GM23338 (cell line): Measurements from ENCODE around the gene PPARD. TPM values are rescaled to one million over a fixed set of nuclear protein-coding genes. Genes with fewer than 3 reads are reported as not detected.

Experiments used
- ATAC-seq: fragments of 200-7000 bp; cut with Tn5 transposase; 3 replicates; pipeline ENCODE4 v1.9.1; 2020
- DNase-seq: peaks from one replicate; pipeline ENCODE4 v3.0.0-alpha.2; 2015; ENCODE audit warnings: low spot score
- H2AFZ ChIP-seq: fragments of 200-600 bp; sonication (generic); 2 replicates; pipeline ENCODE4 v1.8.0; 2016; ENCODE audit warnings: antibody characterized with exemption, mild to moderate bottlenecking, moderate library complexity
- H3F3A ChIP-seq: fragments of 200-600 bp; sonication (generic); replicated peaks from 2 replicates; pipeline ENCODE4 v1.8.0; 2017; ENCODE audit warnings: antibody characterized with exemption, mixed run types, low read depth
- H3K27ac ChIP-seq: fragments of 200-600 bp; sonication (generic); 2 replicates; pipeline ENCODE4 v1.6.1; 2016; ENCODE audit warnings: low read depth
- H3K27me3 ChIP-seq: fragments of 200-600 bp; sonication (generic); 2 replicates; pipeline ENCODE4 v1.8.0; 2016; ENCODE audit warnings: mild to moderate bottlenecking, mixed run types, moderate library complexity; ENCODE audit not compliant: insufficient read depth
- H3K36me3 ChIP-seq: fragments of 200-600 bp; sonication (generic); 2 replicates; pipeline ENCODE4 v1.8.0; 2016; ENCODE audit warnings: mild to moderate bottlenecking; ENCODE audit not compliant: insufficient read depth
- H3K4me1 ChIP-seq: fragments of 200-600 bp; sonication (generic); 2 replicates; pipeline ENCODE4 v1.8.0; 2016; ENCODE audit warnings: mild to moderate bottlenecking, moderate library complexity; ENCODE audit not compliant: insufficient read depth
- H3K4me2 ChIP-seq: fragments of 200-600 bp; sonication (generic); 2 replicates; pipeline ENCODE4 v1.7.1; 2017; ENCODE audit warnings: mixed run types
- H3K4me3 ChIP-seq: fragments of 200-600 bp; sonication (generic); 2 replicates; pipeline ENCODE4 v1.6.1; 2016; ENCODE audit warnings: mixed run types
- H3K79me2 ChIP-seq: fragments of 200-600 bp; sonication (generic); replicated peaks from 2 replicates; pipeline ENCODE4 v1.8.0; 2017; ENCODE audit warnings: mild to moderate bottlenecking; ENCODE audit not compliant: insufficient read depth
- H3K9me2 ChIP-seq: fragments of 200-600 bp; sonication (generic); 2 replicates; pipeline ENCODE4 v1.8.0; 2017; ENCODE audit not compliant: insufficient read depth
- H4K20me1 ChIP-seq: fragments of 200-600 bp; sonication (generic); replicated peaks from 2 replicates; pipeline ENCODE4 v1.8.0; 2017; ENCODE audit warnings: mild to moderate bottlenecking; ENCODE audit not compliant: insufficient read depth
- H3K27ac Mint-ChIP-seq: 2 replicates; pipeline ENCODE4 v1.8.0; 2020; ENCODE audit warnings: inconsistent platforms, mild to moderate bottlenecking, moderate library complexity, mixed read lengths
- H3K27me3 Mint-ChIP-seq: 3 replicates; pipeline ENCODE4 v1.8.0; 2022; ENCODE audit warnings: low read depth, mild to moderate bottlenecking, moderate library complexity, mixed read lengths, inconsistent platforms; ENCODE audit not compliant: insufficient read depth, poor library complexity
- H3K36me3 Mint-ChIP-seq: 3 replicates; pipeline ENCODE4 v1.8.0; 2021; ENCODE audit warnings: low read depth, mild to moderate bottlenecking, inconsistent platforms, moderate library complexity, mixed read lengths
- H3K4me1 Mint-ChIP-seq: 3 replicates; pipeline ENCODE4 v1.8.0; 2020; ENCODE audit warnings: mild to moderate bottlenecking, inconsistent platforms, mixed read lengths
- H3K4me3 Mint-ChIP-seq: 3 replicates; pipeline ENCODE4 v1.8.0; 2021; ENCODE audit warnings: moderate library complexity, mild to moderate bottlenecking, inconsistent platforms, mixed read lengths
- H3K9me3 Mint-ChIP-seq: 3 replicates; pipeline ENCODE4 v1.8.0; 2020; ENCODE audit warnings: moderate library complexity, mild to moderate bottlenecking, inconsistent platforms, mixed read lengths
- CREB1 ChIP-seq: fragments of 250-450 bp; sonication (Bioruptor Pico); IDR thresholded peaks from 2 replicates; pipeline ENCODE4 v1.5.0; 2020; ENCODE audit warnings: low read depth, mild to moderate bottlenecking, moderate library complexity
- JUNB ChIP-seq: IDR thresholded peaks from one replicate; pipeline ENCODE4 v1.6.1; 2016; ENCODE audit warnings: antibody characterized with exemption; ENCODE audit not compliant: unreplicated experiment
- polyA plus RNA-seq: library from polyadenylated mRNA; unstranded; fragments of >200 nt; fragmentation: Nextera tagmentation; extraction: Ambion mirVana; gene quantifications from 2 replicates; pipeline ENCODE4 v1.2.1, GENCODE V29; 2016
- total RNA-seq: library from RNA; depleted of rRNA; stranded (reverse); fragments of >200 nt; shearing (Covaris generic); gene quantifications from 2 replicates; pipeline ENCODE4 v1.2.3, GENCODE V29; 2014
- TF ChIP-seq, protein P1 (sequence below): IDR thresholded peaks from one replicate; pipeline ENCODE4 v1.6.1; 2018; ENCODE audit warnings: antibody characterized with exemption; ENCODE audit not compliant: unreplicated experiment
- TF ChIP-seq, protein P2 (sequence below): fragments of 250-450 bp; sonication (Bioruptor Pico); IDR thresholded peaks from 2 replicates; pipeline ENCODE4 v1.5.0; 2020; ENCODE audit warnings: mild to moderate bottlenecking, moderate library complexity

The PPARD gene
- total and polyA plus RNA-seq, 2 experiments from 2014 or later = 5.1 to 9.7 TPM

DNA sequence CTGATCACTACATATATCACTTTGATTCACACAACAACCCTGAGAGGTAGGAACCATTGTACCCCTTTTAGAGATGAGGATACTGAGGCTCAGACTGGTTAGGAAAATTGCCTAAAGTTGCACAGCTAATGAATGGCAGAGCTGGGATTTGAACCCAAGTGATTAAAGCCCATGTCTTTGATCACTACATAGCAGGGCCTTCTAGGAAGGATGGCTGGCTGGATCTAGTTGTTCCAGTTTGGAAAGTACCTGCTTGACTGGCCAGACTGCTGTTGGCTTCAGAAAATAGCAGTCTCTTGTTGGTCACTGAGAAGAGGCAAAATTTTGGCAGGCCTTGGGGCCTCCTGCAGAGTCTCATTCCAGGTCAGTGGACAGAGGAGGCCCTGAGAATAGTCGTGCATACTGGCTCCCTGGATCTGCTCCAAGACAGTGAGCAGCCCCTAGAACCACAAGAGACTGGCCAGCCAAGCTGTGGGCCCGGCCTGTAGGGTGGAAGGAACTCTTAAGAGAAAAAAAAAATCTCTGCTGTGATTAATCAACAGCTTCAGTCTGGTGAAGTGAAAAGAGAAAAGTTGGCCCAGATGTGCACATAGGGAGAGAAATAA, 17.5 kb downstream of the PPARD start (continued):
- TF ChIP-seq, protein P1, sequence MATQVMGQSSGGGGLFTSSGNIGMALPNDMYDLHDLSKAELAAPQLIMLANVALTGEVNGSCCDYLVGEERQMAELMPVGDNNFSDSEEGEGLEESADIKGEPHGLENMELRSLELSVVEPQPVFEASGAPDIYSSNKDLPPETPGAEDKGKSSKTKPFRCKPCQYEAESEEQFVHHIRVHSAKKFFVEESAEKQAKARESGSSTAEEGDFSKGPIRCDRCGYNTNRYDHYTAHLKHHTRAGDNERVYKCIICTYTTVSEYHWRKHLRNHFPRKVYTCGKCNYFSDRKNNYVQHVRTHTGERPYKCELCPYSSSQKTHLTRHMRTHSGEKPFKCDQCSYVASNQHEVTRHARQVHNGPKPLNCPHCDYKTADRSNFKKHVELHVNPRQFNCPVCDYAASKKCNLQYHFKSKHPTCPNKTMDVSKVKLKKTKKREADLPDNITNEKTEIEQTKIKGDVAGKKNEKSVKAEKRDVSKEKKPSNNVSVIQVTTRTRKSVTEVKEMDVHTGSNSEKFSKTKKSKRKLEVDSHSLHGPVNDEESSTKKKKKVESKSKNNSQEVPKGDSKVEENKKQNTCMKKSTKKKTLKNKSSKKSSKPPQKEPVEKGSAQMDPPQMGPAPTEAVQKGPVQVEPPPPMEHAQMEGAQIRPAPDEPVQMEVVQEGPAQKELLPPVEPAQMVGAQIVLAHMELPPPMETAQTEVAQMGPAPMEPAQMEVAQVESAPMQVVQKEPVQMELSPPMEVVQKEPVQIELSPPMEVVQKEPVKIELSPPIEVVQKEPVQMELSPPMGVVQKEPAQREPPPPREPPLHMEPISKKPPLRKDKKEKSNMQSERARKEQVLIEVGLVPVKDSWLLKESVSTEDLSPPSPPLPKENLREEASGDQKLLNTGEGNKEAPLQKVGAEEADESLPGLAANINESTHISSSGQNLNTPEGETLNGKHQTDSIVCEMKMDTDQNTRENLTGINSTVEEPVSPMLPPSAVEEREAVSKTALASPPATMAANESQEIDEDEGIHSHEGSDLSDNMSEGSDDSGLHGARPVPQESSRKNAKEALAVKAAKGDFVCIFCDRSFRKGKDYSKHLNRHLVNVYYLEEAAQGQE = no peak

DNA sequence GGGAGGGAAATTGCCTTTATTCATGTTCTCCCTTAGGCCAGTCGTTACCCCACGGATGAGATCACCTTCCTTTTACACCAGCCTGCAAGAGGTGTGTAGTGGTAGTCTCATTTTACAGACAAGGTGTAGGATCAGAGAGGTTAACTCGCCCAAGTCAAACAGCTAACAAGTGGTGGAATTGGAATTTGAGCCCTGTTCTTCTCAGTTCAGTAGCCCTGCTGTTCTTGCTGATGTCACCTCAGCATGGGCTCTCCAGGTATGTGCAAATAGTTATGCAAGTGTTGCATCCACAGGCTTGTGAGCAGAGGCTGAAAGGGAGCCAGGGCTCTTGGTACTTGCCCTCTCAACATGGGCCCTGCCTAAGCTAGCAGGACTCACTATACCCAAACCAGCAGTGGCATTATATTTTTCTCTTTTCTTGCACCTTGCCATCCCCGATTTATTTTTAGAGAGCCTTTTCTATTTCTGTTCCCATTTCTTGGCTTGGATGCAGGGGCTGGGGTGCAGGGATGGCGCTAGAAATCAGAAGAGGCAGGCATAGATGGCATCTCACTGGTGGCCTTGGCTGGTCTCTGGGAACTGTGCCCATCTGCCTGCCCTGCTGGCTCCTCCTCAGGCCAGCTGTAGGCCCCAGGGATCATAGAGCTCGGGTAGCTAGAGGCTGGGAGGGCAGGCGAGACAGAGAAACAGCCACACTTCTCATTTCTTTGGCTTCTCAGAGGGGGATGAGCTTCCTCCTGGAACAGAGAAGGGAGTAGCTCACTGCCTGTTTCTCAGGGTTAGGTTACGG, 18.2 kb downstream of the PPARD start:
- peak; percentile 93 for ATAC-seq
- no peaks in the 10 kb centered on the region; the same call in 1 of the 2 replicates for H4K20me1 ChIP-seq
- DNase-seq = peak; percentile 79
- no peak overlapping the region for H3K4me3 ChIP-seq
- H3K36me3 ChIP-seq = no peaks in the 10 kb centered on the region
- H3K4me1 ChIP-seq = peaks cover 26% of the 10 kb centered on the region
- peaks cover 1% of the 10 kb centered on the region for H3K27me3 Mint-ChIP-seq
- no peaks in the 10 kb centered on the region for H3K27me3 ChIP-seq
- peak overlapping the region; percentile 61 for H3K27ac ChIP-seq
- no peaks in the 10 kb centered on the region for H3F3A ChIP-seq
- no peak overlapping the region for H2AFZ ChIP-seq
- peak overlapping the region; percentile 48; the same call in 1 of the 2 replicates for H3K4me2 ChIP-seq
- TF ChIP-seq, protein P2, sequence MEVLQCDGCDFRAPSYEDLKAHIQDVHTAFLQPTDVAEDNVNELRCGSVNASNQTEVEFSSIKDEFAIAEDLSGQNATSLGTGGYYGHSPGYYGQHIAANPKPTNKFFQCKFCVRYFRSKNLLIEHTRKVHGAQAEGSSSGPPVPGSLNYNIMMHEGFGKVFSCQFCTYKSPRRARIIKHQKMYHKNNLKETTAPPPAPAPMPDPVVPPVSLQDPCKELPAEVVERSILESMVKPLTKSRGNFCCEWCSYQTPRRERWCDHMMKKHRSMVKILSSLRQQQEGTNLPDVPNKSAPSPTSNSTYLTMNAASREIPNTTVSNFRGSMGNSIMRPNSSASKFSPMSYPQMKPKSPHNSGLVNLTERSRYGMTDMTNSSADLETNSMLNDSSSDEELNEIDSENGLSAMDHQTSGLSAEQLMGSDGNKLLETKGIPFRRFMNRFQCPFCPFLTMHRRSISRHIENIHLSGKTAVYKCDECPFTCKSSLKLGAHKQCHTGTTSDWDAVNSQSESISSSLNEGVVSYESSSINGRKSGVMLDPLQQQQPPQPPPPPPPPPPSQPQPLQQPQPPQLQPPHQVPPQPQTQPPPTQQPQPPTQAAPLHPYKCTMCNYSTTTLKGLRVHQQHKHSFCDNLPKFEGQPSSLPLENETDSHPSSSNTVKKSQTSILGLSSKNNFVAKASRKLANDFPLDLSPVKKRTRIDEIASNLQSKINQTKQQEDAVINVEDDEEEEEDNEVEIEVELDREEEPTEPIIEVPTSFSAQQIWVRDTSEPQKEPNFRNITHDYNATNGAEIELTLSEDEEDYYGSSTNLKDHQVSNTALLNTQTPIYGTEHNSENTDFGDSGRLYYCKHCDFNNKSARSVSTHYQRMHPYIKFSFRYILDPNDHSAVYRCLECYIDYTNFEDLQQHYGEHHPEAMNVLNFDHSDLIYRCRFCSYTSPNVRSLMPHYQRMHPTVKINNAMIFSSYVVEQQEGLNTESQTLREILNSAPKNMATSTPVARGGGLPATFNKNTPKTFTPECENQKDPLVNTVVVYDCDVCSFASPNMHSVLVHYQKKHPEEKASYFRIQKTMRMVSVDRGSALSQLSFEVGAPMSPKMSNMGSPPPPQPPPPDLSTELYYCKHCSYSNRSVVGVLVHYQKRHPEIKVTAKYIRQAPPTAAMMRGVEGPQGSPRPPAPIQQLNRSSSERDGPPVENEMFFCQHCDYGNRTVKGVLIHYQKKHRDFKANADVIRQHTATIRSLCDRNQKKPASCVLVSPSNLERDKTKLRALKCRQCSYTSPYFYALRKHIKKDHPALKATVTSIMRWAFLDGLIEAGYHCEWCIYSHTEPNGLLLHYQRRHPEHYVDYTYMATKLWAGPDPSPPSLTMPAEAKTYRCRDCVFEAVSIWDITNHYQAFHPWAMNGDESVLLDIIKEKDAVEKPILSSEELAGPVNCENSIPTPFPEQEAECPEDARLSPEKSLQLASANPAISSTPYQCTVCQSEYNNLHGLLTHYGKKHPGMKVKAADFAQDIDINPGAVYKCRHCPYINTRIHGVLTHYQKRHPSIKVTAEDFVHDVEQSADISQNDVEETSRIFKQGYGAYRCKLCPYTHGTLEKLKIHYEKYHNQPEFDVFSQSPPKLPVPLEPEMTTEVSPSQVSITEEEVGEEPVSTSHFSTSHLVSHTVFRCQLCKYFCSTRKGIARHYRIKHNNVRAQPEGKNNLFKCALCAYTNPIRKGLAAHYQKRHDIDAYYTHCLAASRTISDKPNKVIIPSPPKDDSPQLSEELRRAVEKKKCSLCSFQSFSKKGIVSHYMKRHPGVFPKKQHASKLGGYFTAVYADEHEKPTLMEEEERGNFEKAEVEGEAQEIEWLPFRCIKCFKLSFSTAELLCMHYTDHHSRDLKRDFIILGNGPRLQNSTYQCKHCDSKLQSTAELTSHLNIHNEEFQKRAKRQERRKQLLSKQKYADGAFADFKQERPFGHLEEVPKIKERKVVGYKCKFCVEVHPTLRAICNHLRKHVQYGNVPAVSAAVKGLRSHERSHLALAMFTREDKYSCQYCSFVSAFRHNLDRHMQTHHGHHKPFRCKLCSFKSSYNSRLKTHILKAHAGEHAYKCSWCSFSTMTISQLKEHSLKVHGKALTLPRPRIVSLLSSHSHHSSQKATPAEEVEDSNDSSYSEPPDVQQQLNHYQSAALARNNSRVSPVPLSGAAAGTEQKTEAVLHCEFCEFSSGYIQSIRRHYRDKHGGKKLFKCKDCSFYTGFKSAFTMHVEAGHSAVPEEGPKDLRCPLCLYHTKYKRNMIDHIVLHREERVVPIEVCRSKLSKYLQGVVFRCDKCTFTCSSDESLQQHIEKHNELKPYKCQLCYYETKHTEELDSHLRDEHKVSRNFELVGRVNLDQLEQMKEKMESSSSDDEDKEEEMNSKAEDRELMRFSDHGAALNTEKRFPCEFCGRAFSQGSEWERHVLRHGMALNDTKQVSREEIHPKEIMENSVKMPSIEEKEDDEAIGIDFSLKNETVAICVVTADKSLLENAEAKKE (CRISPR knock-in tag) = peak; percentile 68; the same call in 1 of the 2 replicates
- TF ChIP-seq CREB1 (CRISPR knock-in tag) (peak; percentile 73), JUNB (no peak)
- H3K4me1 Mint-ChIP-seq = peaks cover 38% of the 10 kb centered on the region
- peak overlapping the region; percentile 93 for H3K27ac Mint-ChIP-seq
- no peaks in the 10 kb centered on the region for H3K9me2 ChIP-seq
- peak overlapping the region; percentile 16; the same call in 1 of the 3 replicates for H3K4me3 Mint-ChIP-seq
- 0 out of 2 replicates have a peak, but pooled peaks cover 3% of the 10 kb centered on the region for H3K79me2 ChIP-seq
- H3K36me3 Mint-ChIP-seq = peaks cover 10% of the 10 kb centered on the region
- H3K9me3 Mint-ChIP-seq = no peaks in the 10 kb centered on the region
